Spleen (tissue), 11 donors: ENCODE measurements around the gene ZRANB1. TPM values are rescaled to one million over a fixed set of nuclear protein-coding genes. Genes with fewer than 3 reads are reported as not detected.

ENCODE experiments used
- DNase-seq: peaks from one replicate; pipeline ENCODE4 v3.0.0-alpha.2; 2020
- H3K27ac ChIP-seq, 8 donors: fragments of 200-600 bp; sonication (generic) in 7 of 8; 1 replicate in 4 of 8; 2 replicates in 4 of 8; pipeline versions ENCODE4 v1.5.0 to v1.8.0; 2016 to 2021; ENCODE audit warnings: inconsistent platforms in 4 of 8, mild to moderate bottlenecking in 4 of 8, moderate library complexity in 1 of 8
- H3K27me3 ChIP-seq, 7 donors: fragments of 200-600 bp; sonication (generic) in 6 of 7; replicated peaks in 1 of 7; 1 replicate in 4 of 7; 2 replicates in 3 of 7; pipeline versions ENCODE4 v1.5.0 to v1.8.0; 2016 to 2021; ENCODE audit warnings: inconsistent platforms in 3 of 7, mild to moderate bottlenecking in 1 of 7
- H3K36me3 ChIP-seq, 6 donors: fragments of 200-600 bp; sonication (generic) in 5 of 6; 1 replicate in 4 of 6; 2 replicates in 2 of 6; pipeline versions ENCODE4 v1.5.0 to v1.8.0; 2016 to 2021; ENCODE audit warnings: inconsistent platforms in 2 of 6
- H3K4me1 ChIP-seq, 6 donors: fragments of 200-600 bp; sonication (generic) in 5 of 6; 1 replicate in 3 of 6; 2 replicates in 3 of 6; pipeline versions ENCODE4 v1.5.0 to v1.8.0; 2016 to 2021; ENCODE audit warnings: inconsistent platforms in 3 of 6
- H3K4me3 ChIP-seq, 8 donors: fragments of 200-600 bp; sonication (generic) in 7 of 8; 1 replicate in 4 of 8; 2 replicates in 4 of 8; pipeline versions ENCODE4 v1.5.0 to v1.8.0; 2016 to 2021; ENCODE audit warnings: inconsistent platforms in 4 of 8, mild to moderate bottlenecking in 4 of 8, moderate library complexity in 2 of 8
- H3K9me3 ChIP-seq, 8 donors: fragments of 200-600 bp; sonication (generic) in 7 of 8; 1 replicate in 4 of 8; 2 replicates in 4 of 8; pipeline versions ENCODE4 v1.5.0 to v1.8.0; 2016 to 2021; ENCODE audit warnings: inconsistent platforms in 4 of 8
- CTCF ChIP-seq, 11 experiments: fragments of 200-600 bp in 7 of 11; fragments of 450-650 bp in 4 of 11; sonication (generic) in 4 of 11; IDR thresholded peaks in 8 of 11; conservative IDR thresholded peaks in 3 of 11; 1 replicate in 7 of 11; 2 replicates in 4 of 11; pipeline versions ENCODE4 v1.4.0 to v1.8.0; 2016 to 2021; ENCODE audit warnings: antibody characterized with exemption in 11 of 11, inconsistent platforms in 4 of 11, mild to moderate bottlenecking in 1 of 11
- POLR2A ChIP-seq, 3 donors: fragments of 450-650 bp; IDR thresholded peaks; one replicate each; pipeline ENCODE4 v1.5.1; 2017; ENCODE audit warnings: antibody characterized with exemption in 3 of 3, mild to moderate bottlenecking in 1 of 3
- POLR2AphosphoS5 ChIP-seq, 3 donors: sonication (generic); formaldehyde crosslinking; IDR thresholded peaks; one replicate each; pipeline ENCODE4 v1.5.1; 2017; ENCODE audit warnings: antibody characterized with exemption in 3 of 3
- WGBS, 5 donors: extraction: QIAGEN DNeasy Blood & Tissue Kit in 3 of 5; methylation state at CpG; one replicate each; pipeline versions ENCODE4 v1.1.5 to v1.1.7; 2013 to 2018; 5-methylcytosine and 5-hydroxymethylcytosine counted together
- intact Hi-C: fragments of 100-400 bp; cut with DNase I; formaldehyde crosslinking; loops from one replicate; pipeline ENCODE4 v1.15.0; 2023; ENCODE audit warnings: low total_unique reads
- polyA plus RNA-seq, 3 donors: library from polyadenylated mRNA; stranded (reverse); fragments of 200-250 nt; gene quantifications; one replicate each; pipeline ENCODE4 v1.2.1, GENCODE V29; 2013
- total RNA-seq, 7 donors: library from RNA; depleted of rRNA in 3 of 7; stranded (reverse); fragments of >200 nt in 3 of 7; fragmentation: NEBNext Ultra II Directional in 4 of 7; extraction: Animal tissue kit (Norgen Biotek cat#: 25700) in 4 of 7; gene quantifications; one replicate each; pipeline versions ENCODE4 v1.1.0 to v1.2.1, GENCODE V29; 2016 to 2021
- donor health status: healthy with polysubstance abuse.
- donor health status: DM: no; HTN: no; CAD: no; lungs with moderate emphysema.
- donor health status: DM: no; HTN: no; CAD: no.
- donor health status: Bipolar disorder and iron deficiency.
- donor health status: healthy.
- donor health status: DM: no; HTN: no; CAD: no.
- donor health status: DM: yes; HTN: yes; CAD: no.

ZRANB1 gene
- total and polyA plus RNA-seq, 10 donors: 5.0 to 28.8 (median 17.7) TPM

- H3K4me3 ChIP-seq: no peak overlapping the region
- intact Hi-C loops: no loop called here
- TF ChIP-seq POLR2AphosphoS5 (IDR thresholded peaks at IDR 0.05): no peak
- TF ChIP-seq CTCF (IDR thresholded peaks at IDR 0.05 in 8 of 11, conservative IDR thresholded peaks at IDR 0.05 in 3 of 11): no peak
- no peak for TF ChIP-seq POLR2A (IDR thresholded peaks at IDR 0.05)
- H3K9me3 ChIP-seq: peaks cover 0 to 15% (median 2%) of the 10 kb centered on the region in 8 donors
- H3K36me3 ChIP-seq: peaks cover 0 to 41% (median 0%) of the 10 kb centered on the region in 6 donors
- H3K4me1 ChIP-seq: peaks cover 0 to 57% (median 18%) of the 10 kb centered on the region in 6 donors
- DNase-seq: no peak
- no peaks in the 10 kb centered on the region for H3K27me3 ChIP-seq
- H3K27ac ChIP-seq: no peak overlapping the region
- WGBS, 5 donors: 92 to 96% (median 93%) methylated on average over 7 of the region's 7 CpGs
Observed at GRCh38 chr10:124928087-124928486, 13.8 kb upstream of the ZRANB1 start.

- H3K4me3 ChIP-seq: no peak overlapping the region
- H3K27me3 ChIP-seq: no peaks in the 10 kb centered on the region
- intact Hi-C loops: no loop called here
- peaks cover 0 to 15% (median 2%) of the 10 kb centered on the region in 8 donors for H3K9me3 ChIP-seq
- TF ChIP-seq POLR2AphosphoS5 (IDR thresholded peaks at IDR 0.05) (no peak), CTCF (IDR thresholded peaks at IDR 0.05 in 8 of 11, conservative IDR thresholded peaks at IDR 0.05 in 3 of 11) (no peak), POLR2A (IDR thresholded peaks at IDR 0.05) (no peak)
- no peak overlapping the region for H3K27ac ChIP-seq
- peaks cover 0 to 55% (median 18%) of the 10 kb centered on the region in 6 donors for H3K4me1 ChIP-seq
- H3K36me3 ChIP-seq: peaks cover 0 to 36% (median 0%) of the 10 kb centered on the region in 6 donors
- WGBS, 5 donors: 94 to 97% (median 96%) methylated on average over 3 of the region's 3 CpGs
- DNase-seq: no peak
Observed at GRCh38 chr10:124928545-124928944, 13.4 kb upstream of the ZRANB1 start.

DNA sequence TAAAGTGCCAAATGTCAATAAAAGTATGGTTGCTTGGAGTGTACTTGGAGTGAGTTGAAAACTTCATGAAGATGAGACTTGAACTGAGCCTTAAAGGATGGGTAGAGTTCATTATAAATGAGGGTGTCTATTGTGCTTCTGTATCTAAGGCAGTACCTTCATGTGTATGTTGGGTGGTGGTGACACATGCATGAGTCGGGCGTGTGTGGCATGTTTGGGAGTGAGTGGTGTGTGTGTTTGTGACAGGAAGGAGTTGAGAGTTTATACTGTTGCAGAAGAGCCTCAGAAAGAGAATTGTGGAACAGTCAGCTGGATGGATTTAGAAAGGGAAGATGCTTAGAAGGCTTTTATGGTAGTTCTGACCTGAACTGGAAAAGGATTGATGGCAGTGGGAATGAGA, 6.0 kb upstream of the ZRANB1 start:
- 77 to 96% (median 85%) methylated on average over 2 of the region's 2 CpGs for WGBS, 5 donors
- H3K27me3 ChIP-seq: no peaks in the 10 kb centered on the region
- H3K4me1 ChIP-seq: peaks cover 0 to 50% (median 21%) of the 10 kb centered on the region in 6 donors
- DNase-seq: no peak
- TF ChIP-seq CTCF (IDR thresholded peaks at IDR 0.05 in 8 of 11, conservative IDR thresholded peaks at IDR 0.05 in 3 of 11): no peak
- TF ChIP-seq POLR2A (IDR thresholded peaks at IDR 0.05): no peak
- H3K36me3 ChIP-seq: peaks cover 0 to 16% (median 0%) of the 10 kb centered on the region in 6 donors
- H3K4me3 ChIP-seq: no peak overlapping the region
- intact Hi-C loops: no loop called here
- peaks cover 0 to 15% (median 2%) of the 10 kb centered on the region in 8 donors for H3K9me3 ChIP-seq
- no peak overlapping the region for H3K27ac ChIP-seq

DNA sequence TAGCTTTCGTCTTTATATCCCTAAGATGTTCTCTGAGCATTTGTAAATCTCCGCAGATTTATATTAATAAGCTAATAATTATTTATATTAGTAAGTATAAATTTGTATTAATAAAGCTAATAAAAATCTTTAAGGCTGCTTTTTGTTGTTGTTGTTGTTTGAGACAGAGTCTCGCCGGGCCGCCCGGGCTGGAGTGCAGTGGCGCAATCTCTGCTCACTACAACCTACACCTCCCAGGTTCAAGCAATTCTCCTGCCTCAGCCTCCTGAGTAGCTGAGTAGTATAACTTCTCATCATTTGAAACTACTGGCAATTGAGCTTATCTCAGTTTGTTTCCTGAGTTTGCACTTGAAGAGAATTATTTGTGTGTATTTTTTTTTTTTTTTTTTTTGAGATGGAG, 5.1 kb upstream of the ZRANB1 start:
- 79 to 93% (median 89%) methylated on average over 7 of the region's 7 CpGs for WGBS, 5 donors
- TF ChIP-seq POLR2A (IDR thresholded peaks at IDR 0.05) (no peak), POLR2AphosphoS5 (IDR thresholded peaks at IDR 0.05) (no peak), CTCF (IDR thresholded peaks at IDR 0.05 in 8 of 11, conservative IDR thresholded peaks at IDR 0.05 in 3 of 11) (no peak)
- H3K27me3 ChIP-seq: no peaks in the 10 kb centered on the region
- no peak overlapping the region for H3K4me3 ChIP-seq
- no peak overlapping the region for H3K27ac ChIP-seq
- H3K4me1 ChIP-seq: peaks cover 0 to 57% (median 23%) of the 10 kb centered on the region in 6 donors
- intact Hi-C loops: no loop called here
- DNase-seq: no peak
- peaks cover 0 to 9% (median 1%) of the 10 kb centered on the region in 8 donors for H3K9me3 ChIP-seq
- H3K36me3 ChIP-seq: peaks cover 0 to 8% (median 0%) of the 10 kb centered on the region in 6 donors
